ENCODE data around the gene GLIS1.

Gene GLIS1

GRCh38 chr1:53689736-53690326 lies 49.1 kb downstream of the GLIS1 start:
- Histone ChIP-seq H3K9ac (ENCODE audit: low read length) (no peak overlapping the region), H3K9me3 (ENCODE audit: control insufficient read depth, low read depth, low read length) (no peaks in the 10 kb centered on the region), H3K27me3 (ENCODE audit: control insufficient read depth, insufficient read depth, low read length) (peaks cover 19% of the 10 kb centered on the region), H3K4me1 (ENCODE audit: control insufficient read depth, low read depth, low read length) (peaks cover 6% of the 10 kb centered on the region), H3K4me3 (ENCODE audit: low read length) (no peak overlapping the region), H3K27ac (ENCODE audit: low read length) (no peak overlapping the region), H3K36me3 (ENCODE audit: control insufficient read depth, low read depth, low read length) (no peaks in the 10 kb centered on the region)

GRCh38 chr1:53689223-53689622 lies 49.7 kb downstream of the GLIS1 start:
- peaks cover 6% of the 10 kb centered on the region for H3K4me1 ChIP-seq (ENCODE audit: control insufficient read depth, low read depth, low read length)
- H3K36me3 ChIP-seq (ENCODE audit: control insufficient read depth, low read depth, low read length): no peaks in the 10 kb centered on the region
- no peak overlapping the region for H3K9ac ChIP-seq (ENCODE audit: low read length)
- no peak overlapping the region for H3K27ac ChIP-seq (ENCODE audit: low read length)
- H3K9me3 ChIP-seq (ENCODE audit: control insufficient read depth, low read depth, low read length): no peaks in the 10 kb centered on the region
- no peak overlapping the region for H3K4me3 ChIP-seq (ENCODE audit: low read length)
- peaks cover 23% of the 10 kb centered on the region for H3K27me3 ChIP-seq (ENCODE audit: control insufficient read depth, insufficient read depth, low read length)

GRCh38 chr1:53688381-53689102 lies 50.4 kb downstream of the GLIS1 start:
- no peak overlapping the region for H3K9ac ChIP-seq (ENCODE audit: low read length)
- H3K36me3 ChIP-seq (ENCODE audit: control insufficient read depth, low read depth, low read length): no peaks in the 10 kb centered on the region

GRCh38 chr1:53687901-53688300 lies 51.1 kb downstream of the GLIS1 start:
- Histone ChIP-seq H3K4me1 (ENCODE audit: control insufficient read depth, low read depth, low read length) (peaks cover 6% of the 10 kb centered on the region), H3K9me3 (ENCODE audit: control insufficient read depth, low read depth, low read length) (no peaks in the 10 kb centered on the region), H3K4me3 (ENCODE audit: low read length) (no peak overlapping the region), H3K27ac (ENCODE audit: low read length) (no peak overlapping the region), H3K36me3 (ENCODE audit: control insufficient read depth, low read depth, low read length) (no peaks in the 10 kb centered on the region), H3K9ac (ENCODE audit: low read length) (no peak overlapping the region), H3K27me3 (ENCODE audit: control insufficient read depth, insufficient read depth, low read length) (peaks cover 29% of the 10 kb centered on the region)

More at GRCh38 chr1:53688381-53689102, 50.4 kb downstream of the GLIS1 start:
- Histone ChIP-seq H3K4me3 (ENCODE audit: low read length) (no peak overlapping the region), H3K27ac (ENCODE audit: low read length) (no peak overlapping the region), H3K9me3 (ENCODE audit: control insufficient read depth, low read depth, low read length) (no peaks in the 10 kb centered on the region), H3K4me1 (ENCODE audit: control insufficient read depth, low read depth, low read length) (peaks cover 6% of the 10 kb centered on the region), H3K27me3 (ENCODE audit: control insufficient read depth, insufficient read depth, low read length) (peaks cover 23% of the 10 kb centered on the region)

GRCh38 chr1:53687426-53687825 lies 51.5 kb downstream of the GLIS1 start:
- Histone ChIP-seq H3K4me1 (ENCODE audit: control insufficient read depth, low read depth, low read length) (peaks cover 6% of the 10 kb centered on the region), H3K9me3 (ENCODE audit: control insufficient read depth, low read depth, low read length) (no peaks in the 10 kb centered on the region), H3K27me3 (ENCODE audit: control insufficient read depth, insufficient read depth, low read length) (peaks cover 32% of the 10 kb centered on the region), H3K27ac (ENCODE audit: low read length) (no peak overlapping the region), H3K4me3 (ENCODE audit: low read length) (no peak overlapping the region), H3K36me3 (ENCODE audit: control insufficient read depth, low read depth, low read length) (no peaks in the 10 kb centered on the region), H3K9ac (ENCODE audit: low read length) (no peak overlapping the region)

- peaks cover 6% of the 10 kb centered on the region for H3K4me1 ChIP-seq (ENCODE audit: control insufficient read depth, low read depth, low read length)
- no peak overlapping the region for H3K27ac ChIP-seq (ENCODE audit: low read length)
- H3K4me3 ChIP-seq (ENCODE audit: low read length): no peak overlapping the region
- no peaks in the 10 kb centered on the region for H3K36me3 ChIP-seq (ENCODE audit: control insufficient read depth, low read depth, low read length)
- no peak overlapping the region for H3K9ac ChIP-seq (ENCODE audit: low read length)
- peaks cover 33% of the 10 kb centered on the region for H3K27me3 ChIP-seq (ENCODE audit: control insufficient read depth, insufficient read depth, low read length)
- H3K9me3 ChIP-seq (ENCODE audit: control insufficient read depth, low read depth, low read length): no peaks in the 10 kb centered on the region
Measured at GRCh38 chr1:53686965-53687267, 52.0 kb downstream of the GLIS1 start.

GRCh38 chr1:53686091-53686964 lies 52.6 kb downstream of the GLIS1 start:
- H3K9ac ChIP-seq (ENCODE audit: low read length): no peak overlapping the region

GRCh38 chr1:53685272-53686051 lies 53.5 kb downstream of the GLIS1 start:
- no peaks in the 10 kb centered on the region for H3K9me3 ChIP-seq (ENCODE audit: control insufficient read depth, low read depth, low read length)
- H3K9ac ChIP-seq (ENCODE audit: low read length): no peak overlapping the region
- peaks cover 13% of the 10 kb centered on the region for H3K4me1 ChIP-seq (ENCODE audit: control insufficient read depth, low read depth, low read length)
- peak overlapping the region; percentile 28 for H3K4me3 ChIP-seq (ENCODE audit: low read length)
- H3K27ac ChIP-seq (ENCODE audit: low read length): no peak overlapping the region
- H3K27me3 ChIP-seq (ENCODE audit: control insufficient read depth, insufficient read depth, low read length): peaks cover 39% of the 10 kb centered on the region
- no peaks in the 10 kb centered on the region for H3K36me3 ChIP-seq (ENCODE audit: control insufficient read depth, low read depth, low read length)

More at GRCh38 chr1:53686091-53686964, 52.6 kb downstream of the GLIS1 start:
- H3K4me3 ChIP-seq (ENCODE audit: low read length): no peak overlapping the region
- peaks cover 39% of the 10 kb centered on the region for H3K27me3 ChIP-seq (ENCODE audit: control insufficient read depth, insufficient read depth, low read length)
- H3K4me1 ChIP-seq (ENCODE audit: control insufficient read depth, low read depth, low read length): peaks cover 12% of the 10 kb centered on the region
- no peak overlapping the region for H3K27ac ChIP-seq (ENCODE audit: low read length)
- H3K9me3 ChIP-seq (ENCODE audit: control insufficient read depth, low read depth, low read length): no peaks in the 10 kb centered on the region
- no peaks in the 10 kb centered on the region for H3K36me3 ChIP-seq (ENCODE audit: control insufficient read depth, low read depth, low read length)

GRCh38 chr1:53684741-53685140 lies 54.2 kb downstream of the GLIS1 start:
- Histone ChIP-seq H3K27ac (ENCODE audit: low read length) (no peak overlapping the region), H3K4me1 (ENCODE audit: control insufficient read depth, low read depth, low read length) (peaks cover 13% of the 10 kb centered on the region), H3K9me3 (ENCODE audit: control insufficient read depth, low read depth, low read length) (no peaks in the 10 kb centered on the region), H3K4me3 (ENCODE audit: low read length) (no peak overlapping the region), H3K9ac (ENCODE audit: low read length) (no peak overlapping the region), H3K36me3 (ENCODE audit: control insufficient read depth, low read depth, low read length) (no peaks in the 10 kb centered on the region), H3K27me3 (ENCODE audit: control insufficient read depth, insufficient read depth, low read length) (peaks cover 39% of the 10 kb centered on the region)

- Histone ChIP-seq H3K9ac (ENCODE audit: low read length) (no peak overlapping the region), H3K9me3 (ENCODE audit: control insufficient read depth, low read depth, low read length) (no peaks in the 10 kb centered on the region)
Measured at GRCh38 chr1:53683986-53684740, 54.8 kb downstream of the GLIS1 start.

More at GRCh38 chr1:53683986-53684740, 54.8 kb downstream of the GLIS1 start:
- H3K4me3 ChIP-seq (ENCODE audit: low read length): no peak overlapping the region
- H3K27ac ChIP-seq (ENCODE audit: low read length): no peak overlapping the region
- peaks cover 13% of the 10 kb centered on the region for H3K4me1 ChIP-seq (ENCODE audit: control insufficient read depth, low read depth, low read length)
- H3K27me3 ChIP-seq (ENCODE audit: control insufficient read depth, insufficient read depth, low read length): peaks cover 39% of the 10 kb centered on the region
- no peaks in the 10 kb centered on the region for H3K36me3 ChIP-seq (ENCODE audit: control insufficient read depth, low read depth, low read length)

Measured in iPS-18a (cell line).